GM19395 (cell line): ENCODE results near the gene MLPH.

ENCODE experiments used
- ATAC-seq: cut with Tn5 transposase; IDR thresholded peaks from one replicate; pipeline ENCODE4 v1.9.1; 2021; ENCODE audit warnings: mild to moderate bottlenecking, moderate library complexity; ENCODE audit not compliant: unreplicated experiment

Gene MLPH

GRCh38 chr2:237539681-237540080 is 52.6 kb downstream of the MLPH start:
- ATAC-seq = no peak

- no peak for ATAC-seq
Measured at GRCh38 chr2:237540223-237540775, 53.2 kb downstream of the MLPH start.

GRCh38 chr2:237540823-237541222 is 53.8 kb downstream of the MLPH start:
- ATAC-seq = no peak

DNA sequence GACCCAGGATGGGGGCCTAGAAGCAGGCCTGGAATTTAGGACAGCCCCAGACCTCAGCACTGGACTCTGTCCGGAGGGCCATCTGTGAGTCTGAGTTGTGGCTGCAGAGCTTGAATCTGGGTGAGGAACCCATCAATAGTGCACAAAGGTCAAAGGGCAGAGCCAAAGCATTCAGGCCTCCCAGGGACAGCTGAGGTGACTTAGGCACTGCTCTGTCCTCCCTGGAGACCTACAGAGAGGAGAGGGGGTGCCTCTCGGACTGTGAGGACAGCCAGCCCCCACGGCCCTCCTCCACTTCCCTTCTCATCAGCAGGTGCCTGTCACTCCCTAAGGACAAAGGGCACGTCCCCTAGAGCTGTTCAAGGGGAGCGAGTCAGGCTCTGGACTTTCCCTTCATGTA is 54.2 kb downstream of the MLPH start:
- ATAC-seq = no peak

DNA sequence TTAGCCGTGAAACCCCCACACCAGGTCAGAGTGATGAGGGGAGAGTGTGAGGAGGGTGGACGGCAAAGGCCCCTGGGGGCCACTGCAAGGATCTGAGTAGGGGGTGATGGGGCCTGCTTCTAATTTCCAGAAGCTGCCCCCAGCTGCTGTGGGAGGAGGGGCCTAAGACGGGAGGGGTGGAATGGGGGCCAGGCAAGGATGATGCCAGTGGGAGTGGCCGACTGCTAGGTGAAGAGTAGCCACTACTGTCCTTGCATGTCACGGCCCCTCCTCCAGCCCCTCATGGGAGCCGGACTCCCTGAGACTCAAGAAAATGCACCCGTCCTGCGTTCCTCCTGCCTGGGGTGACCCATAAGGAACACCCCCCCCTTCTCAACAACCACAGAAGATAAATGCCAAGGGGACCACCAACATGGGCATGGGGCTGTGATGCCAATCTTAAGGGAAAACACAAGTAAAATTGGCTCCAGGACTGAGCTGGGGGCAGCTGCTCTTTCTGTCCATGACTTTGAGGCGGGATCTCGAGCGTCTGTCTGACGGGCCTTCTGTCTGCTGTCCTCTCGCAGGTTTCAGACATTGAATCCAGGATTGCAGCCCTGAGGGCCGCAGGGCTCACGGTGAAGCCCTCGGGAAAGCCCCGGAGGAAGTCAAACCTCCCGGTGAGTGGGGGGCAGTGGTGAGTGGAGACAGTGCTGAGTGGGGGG is 55.1 kb downstream of the MLPH start:
- ATAC-seq = no peak

- no peak for ATAC-seq
Measured at GRCh38 chr2:237546040-237546875, 59.2 kb downstream of the MLPH start.

- ATAC-seq = no peak
Measured at GRCh38 chr2:237546876-237547395, 59.9 kb downstream of the MLPH start.

GRCh38 chr2:237547841-237548416 is 60.9 kb downstream of the MLPH start:
- ATAC-seq = no peak

DNA sequence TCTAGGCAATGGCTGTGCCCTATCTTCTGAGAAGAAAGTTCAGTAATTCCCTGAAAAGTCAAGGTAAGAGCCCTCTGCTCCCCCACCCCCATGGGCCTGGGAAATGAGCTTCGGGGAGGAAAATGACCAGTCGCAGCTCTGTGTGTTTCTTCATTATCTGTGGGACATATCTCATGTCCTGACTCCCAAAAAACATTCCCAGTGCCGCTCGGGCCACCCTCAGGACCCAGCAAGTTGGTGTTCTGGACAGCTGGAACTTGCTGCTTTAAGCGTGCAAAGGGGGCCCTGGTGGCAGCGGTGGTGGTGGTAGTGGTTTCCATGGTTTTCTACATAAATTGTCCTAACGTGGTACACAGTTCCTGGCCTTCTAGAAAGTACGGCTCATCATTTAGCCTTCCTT is 62.2 kb downstream of the MLPH start:
- ATAC-seq = no peak

DNA sequence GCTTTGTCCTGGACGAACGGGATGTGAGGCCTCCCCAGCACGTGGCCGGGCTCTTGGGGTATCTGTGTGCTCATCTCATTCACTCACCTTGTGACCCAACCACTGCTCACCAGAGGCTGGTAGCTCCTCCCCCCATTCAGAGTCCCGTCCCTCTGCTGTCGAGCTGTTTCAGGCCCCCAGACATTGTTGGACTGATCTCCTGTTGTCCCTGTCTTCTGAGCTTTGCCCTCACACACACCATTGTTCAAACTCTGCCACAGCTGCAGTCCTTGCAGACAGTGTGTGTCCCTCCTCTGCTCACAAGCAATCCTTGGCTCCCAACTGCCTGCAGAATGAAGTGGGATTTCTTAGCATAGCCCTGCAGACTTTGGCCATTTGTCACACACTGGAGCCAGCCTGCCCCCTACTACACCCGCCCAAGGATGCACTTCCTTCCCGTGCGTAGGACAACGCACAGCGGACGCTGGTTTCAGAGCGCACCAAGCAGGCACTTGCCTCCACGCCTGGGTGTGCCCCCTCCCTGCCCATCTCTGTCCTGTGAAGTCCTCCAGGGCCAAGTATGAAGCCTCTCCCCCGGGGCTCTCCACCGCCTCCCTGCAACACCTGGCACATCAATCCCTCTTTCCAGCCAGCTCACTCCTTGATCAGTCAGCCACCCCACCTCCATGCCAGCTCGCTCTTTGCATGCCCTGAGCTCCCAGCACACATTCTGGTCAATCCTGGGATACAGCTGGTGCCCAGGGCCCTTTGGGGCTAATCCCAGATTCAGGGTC is 62.8 kb downstream of the MLPH start:
- no peak for ATAC-seq

GRCh38 chr2:237551071-237551574 is 64.1 kb downstream of the MLPH start:
- ATAC-seq = no peak

GRCh38 chr2:237552908-237553307 is 65.9 kb downstream of the MLPH start:
- no peak for ATAC-seq

- ATAC-seq = no peak
Measured at GRCh38 chr2:237553948-237554347, 66.9 kb downstream of the MLPH start.

- no peak for ATAC-seq
Measured at GRCh38 chr2:237555560-237555959, 68.5 kb downstream of the MLPH start.

GRCh38 chr2:237556773-237557632 is 70.0 kb downstream of the MLPH start:
- ATAC-seq = peak; percentile 99

DNA sequence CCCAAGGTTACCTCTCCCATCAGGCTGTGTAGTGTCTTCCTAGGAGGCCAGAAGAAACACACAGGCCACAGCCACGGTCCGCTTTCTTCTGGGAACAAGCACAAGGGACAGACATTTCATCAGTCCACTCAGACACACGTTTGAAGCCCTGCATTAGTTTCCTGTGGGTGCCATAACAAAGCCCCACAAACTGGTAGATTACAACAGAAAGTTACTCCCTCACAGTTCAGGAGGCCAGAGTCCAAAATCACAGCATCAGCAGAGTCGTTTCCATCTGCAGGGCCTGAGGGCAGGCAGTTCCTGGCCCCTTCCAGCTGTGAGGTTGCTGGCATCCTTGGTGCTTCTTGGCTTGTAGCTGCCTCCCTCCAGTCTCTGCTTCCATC is 70.6 kb downstream of the MLPH start:
- peak; percentile 56 for ATAC-seq

DNA sequence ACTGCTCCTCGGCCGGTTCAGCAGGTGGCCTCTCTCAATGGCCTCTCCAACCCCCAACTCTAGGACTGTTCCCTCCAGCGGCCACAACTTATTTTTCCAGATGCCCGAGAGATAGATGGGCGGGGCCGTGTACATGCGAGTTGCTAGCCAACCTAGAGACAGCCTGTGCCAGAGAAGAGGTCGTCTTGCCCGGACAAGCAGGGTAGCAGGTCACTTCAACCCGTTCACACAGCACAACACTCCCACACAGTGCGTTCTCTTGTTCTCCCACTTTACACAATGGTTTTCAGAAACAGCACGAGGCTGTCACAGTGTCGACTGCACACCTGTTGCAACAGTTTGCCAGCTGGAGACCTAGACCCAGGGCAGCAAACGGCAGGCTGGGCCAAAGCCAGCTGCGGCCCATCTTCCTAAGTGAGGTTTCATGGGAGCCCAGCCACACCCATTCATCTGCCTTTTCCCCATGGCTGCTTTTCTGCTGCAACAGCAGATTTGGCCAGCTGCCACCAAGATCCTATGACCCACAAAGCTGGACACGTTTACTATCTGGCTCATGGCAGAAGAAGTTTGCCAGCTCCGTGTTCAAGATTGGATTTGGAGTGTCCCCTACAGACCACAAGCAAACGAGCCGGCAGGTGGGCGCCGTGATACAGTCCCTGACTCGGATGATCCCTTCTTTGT is 72.0 kb downstream of the MLPH start:
- ATAC-seq = no peak

DNA sequence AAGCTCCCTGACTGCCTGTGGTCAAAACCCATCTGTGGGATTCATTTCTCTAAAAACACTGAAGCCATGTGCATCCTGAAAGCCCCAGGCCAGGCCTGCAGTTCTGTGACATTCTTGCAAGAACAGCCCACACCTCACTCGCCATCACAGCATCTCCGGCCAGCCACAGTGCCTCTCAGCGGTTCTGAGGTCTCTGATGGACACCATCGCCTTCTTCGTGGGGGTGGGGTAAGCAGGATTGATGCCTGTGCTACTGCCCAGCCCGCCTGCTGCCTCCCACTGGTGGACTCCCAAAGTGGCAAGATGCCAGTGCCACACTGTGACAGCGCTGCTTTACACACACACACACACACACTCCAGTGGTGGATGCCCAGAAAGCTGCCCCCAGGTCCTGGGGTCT is 74.2 kb downstream of the MLPH start:
- no peak for ATAC-seq

- no peak for ATAC-seq
Measured at GRCh38 chr2:237563816-237564215, 76.8 kb downstream of the MLPH start.
